ENCODE measurements around the gene ZNF462.

DNA sequence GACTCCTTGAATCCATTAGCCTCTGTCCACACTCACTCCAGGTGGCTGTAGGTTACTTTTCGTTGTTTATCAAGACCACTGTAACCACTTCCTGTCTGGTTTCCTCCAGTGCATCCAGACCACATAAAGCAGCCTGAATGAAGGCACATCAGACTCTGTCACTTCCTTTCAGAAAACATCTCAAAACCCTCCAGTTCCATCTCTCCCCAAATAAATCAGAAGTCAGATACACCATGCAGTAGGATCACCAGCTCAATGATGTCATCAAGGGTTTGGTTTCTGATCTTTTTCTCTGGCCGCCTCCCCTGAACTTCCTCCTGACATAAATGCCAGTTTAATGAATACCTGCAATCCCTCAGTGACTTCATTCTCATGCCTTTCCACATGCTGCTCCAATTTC is 161.2 kb downstream of the ZNF462 start:
- TF ChIP-seq EP300 (IDR thresholded peaks at IDR 0.05) (no peak), CTCF (IDR thresholded peaks at IDR 0.05) (no peak), POLR2A (IDR thresholded peaks at IDR 0.05) (no peak)
